Muscle of back (tissue), 11 donors: ENCODE results near the gene CDK8. TPM values are rescaled to one million over a fixed set of nuclear protein-coding genes. Genes with fewer than 3 reads are reported as not detected.
"Not testable (repeated sequence)": the region's sequence is repeated elsewhere in the genome, so short reads cannot be mapped to it uniquely, and the experiment has no call there.

Experiments used
- DNase-seq, 3 donors: peaks; one replicate each; pipeline versions ENCODE4 v3.0.0 to v3.0.0-alpha.2; 2013
- polyA plus RNA-seq, 10 donors: library from polyadenylated mRNA; unstranded; fragments of 120-200 nt; gene quantifications; one replicate each; pipeline ENCODE4 v1.2.1, GENCODE V29; 2013; ENCODE audit not compliant: insufficient read length in 10 of 10

Gene CDK8
- polyA plus RNA-seq, 10 donors = 22.2 to 44.0 (median 28.9) TPM

DNA sequence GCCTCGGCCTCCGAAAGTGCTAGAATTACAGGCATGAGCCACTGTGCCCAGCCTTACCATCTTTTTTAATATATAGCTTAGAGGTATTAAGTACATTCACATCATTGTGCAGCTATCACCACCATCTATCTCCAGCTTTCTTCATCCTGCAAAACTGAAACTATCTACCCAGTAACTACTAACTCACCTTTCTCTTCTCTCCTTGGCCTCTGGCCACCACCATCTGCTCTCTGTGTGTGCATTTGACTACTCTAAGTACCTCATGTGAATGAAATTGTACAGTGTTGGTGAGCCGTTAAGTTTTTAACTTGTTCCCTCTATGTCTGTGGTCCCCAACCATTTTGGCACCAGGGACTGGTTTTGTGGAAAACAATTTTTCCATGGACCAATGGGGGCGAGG, 56.1 kb downstream of the CDK8 start:
- no peak for DNase-seq

DNA sequence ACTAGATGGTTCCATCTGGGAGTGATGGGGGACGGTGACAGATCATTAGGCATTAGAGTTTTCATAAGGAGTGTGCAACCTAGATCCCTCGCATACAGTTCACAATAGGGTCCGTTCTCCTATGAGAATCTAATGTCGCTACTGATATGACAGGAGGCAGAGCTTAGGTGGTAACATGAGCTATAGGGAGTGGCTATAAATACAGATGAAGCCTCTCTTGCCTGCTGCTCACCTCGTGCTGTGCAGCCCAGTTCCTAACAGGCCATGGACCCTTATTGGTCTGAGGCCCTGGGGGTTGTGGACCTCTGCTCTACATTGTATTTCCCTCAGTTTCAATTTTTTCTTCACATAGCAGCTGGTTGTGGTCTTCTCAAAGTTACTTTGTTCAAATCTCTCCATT, 56.5 kb downstream of the CDK8 start:
- no peak for DNase-seq

DNA sequence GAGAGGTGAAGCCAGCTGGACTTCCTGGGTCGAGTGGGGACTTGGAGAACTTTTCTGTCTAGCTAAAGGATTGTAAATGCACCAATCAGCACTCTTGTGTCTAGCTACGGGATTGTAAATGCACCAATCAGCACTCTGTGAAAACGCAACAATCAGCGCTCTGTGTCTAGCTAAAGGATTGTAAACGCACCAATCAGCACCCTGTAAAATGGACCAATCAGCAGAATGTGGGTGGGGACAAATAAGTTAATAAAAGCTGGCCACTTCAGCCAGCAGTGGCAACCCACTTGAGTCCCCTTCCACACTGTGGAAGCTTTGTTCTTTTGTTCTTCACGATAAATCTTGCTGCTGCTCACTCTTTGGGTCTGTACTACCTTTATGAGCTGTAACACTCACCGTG, 58.1 kb downstream of the CDK8 start:
- not testable (repeated sequence) for DNase-seq

DNA sequence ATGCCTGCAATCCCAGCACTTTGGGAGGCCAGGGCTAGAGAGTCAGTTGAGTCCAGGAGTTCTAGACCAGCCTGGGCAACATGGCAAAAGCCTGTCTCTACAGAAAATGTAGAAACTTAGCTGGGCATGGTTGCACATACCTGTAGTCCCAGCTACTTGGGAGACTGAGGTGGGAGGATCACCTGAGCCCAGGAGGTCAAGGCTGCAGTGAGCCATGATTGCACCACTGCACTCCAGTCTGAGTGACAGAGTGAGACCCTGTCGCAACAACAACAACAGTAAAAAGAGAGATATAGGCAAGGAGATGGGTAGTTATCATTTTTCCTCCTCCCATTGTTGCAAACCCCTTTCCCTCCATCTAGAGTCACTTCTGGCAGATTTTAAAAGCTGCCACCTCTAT, 62.2 kb downstream of the CDK8 start:
- DNase-seq = not testable (repeated sequence)

DNA sequence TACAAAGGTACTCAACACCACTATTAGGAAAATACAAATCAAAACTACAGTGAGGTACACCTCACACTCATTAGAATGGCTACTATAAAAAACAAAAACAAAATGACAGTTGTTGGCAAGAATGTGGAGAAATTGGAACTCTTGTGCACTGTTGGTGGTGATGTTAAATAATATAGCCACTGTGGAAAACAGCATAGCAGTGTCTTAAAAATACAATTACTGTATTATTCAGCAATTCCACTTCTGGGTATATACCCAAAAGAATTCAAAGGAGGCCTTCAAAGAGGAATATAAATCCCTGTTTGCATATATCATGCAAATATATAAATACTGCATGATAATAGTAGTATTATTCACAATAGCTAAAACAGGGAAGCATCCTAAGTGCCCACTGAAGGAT, 66.8 kb downstream of the CDK8 start:
- no peak for DNase-seq

DNA sequence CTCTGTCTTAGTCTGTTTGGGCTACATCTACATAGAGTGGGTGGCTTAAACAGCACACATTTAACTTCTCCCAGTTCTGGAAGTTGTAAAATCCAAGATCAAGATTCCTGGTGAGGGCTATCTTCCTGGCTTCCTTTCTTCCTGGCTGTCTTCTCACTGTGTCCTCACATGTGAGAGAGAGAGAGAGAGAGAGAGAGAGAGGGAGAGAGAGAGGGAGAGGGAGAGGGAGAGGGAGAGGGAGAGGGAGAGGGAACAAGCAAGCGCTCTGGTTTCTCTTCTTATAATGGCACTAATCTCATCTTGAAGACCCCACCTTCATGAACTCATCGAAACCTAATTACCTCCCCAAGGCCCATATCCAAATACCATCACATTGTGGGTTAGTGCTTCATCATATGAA, 69.2 kb downstream of the CDK8 start:
- no peak for DNase-seq

DNA sequence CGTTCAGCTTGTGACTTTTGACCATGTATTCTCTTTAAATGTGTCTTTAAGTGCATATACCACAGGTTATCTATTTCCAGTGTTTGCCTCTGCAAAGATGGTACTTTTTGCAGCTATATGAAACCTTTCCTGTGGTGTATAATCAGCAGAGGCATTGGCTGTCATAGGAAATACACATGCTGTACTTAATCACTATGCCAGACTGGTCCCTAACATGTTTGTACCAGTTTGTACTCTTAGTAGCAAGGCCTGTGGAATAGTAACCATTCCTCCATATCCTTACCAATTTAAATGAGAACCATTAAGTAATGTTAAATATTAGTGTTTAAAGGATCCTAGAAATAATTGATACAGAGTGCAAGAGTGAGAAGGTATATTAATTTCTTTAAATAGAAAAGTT, 69.8 kb downstream of the CDK8 start:
- DNase-seq = no peak

DNA sequence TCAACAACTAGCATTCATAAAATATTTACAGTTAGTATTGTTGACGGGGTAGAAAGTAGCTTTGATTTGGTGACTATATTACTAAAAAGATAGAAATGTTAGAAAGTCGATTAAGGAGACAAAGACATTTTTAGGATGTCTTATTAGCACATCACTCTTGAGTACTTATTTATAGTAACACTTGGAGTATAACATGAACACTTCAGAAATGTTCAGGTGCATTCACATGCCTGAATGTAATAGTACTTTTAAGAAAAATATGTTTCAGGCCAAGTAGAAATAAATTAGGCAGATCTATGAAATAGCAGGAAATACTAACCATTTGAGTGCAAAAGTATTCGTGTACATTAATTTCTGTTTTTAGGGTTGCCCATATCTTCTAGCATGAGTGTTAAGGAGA, 70.4 kb downstream of the CDK8 start:
- no peak for DNase-seq

DNA sequence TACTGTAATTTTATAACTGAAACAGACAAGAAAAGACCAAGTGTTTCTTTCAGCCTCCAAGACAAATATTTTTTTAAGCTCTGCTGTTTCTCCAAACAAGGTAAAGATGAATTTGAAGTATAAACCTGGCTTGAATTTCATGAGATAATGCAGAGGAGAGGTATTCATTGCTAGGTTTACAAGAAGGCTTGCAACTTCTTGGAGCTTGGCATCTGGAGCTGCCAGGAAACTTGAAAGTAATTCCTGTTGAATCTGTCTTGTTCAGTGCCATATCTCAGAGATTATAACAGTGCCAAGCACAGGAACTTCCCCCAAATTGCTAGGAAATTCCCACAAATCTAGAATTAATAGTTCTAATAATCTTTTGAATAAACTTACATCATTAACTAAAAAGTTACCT, 70.9 kb downstream of the CDK8 start:
- no peak for DNase-seq

DNA sequence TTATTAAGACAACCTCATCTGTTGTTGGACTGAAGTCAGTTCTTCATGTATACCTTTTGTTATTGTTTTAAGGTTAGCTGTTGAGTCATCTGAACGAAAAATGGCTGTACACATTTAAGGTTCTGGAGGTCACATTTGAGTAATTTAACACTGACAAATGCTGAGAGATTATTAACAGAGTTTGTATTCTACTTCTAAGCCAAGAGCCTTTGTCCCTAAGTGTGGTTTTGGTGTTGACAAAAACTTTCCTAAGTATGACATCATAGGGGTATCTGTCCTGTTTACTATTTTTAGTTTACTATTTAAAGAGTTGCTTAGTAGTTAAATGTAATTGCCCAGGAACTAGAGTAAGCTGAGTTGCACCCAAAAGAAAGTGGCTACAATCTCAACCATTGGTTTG, 71.9 kb downstream of the CDK8 start:
- no peak for DNase-seq

DNA sequence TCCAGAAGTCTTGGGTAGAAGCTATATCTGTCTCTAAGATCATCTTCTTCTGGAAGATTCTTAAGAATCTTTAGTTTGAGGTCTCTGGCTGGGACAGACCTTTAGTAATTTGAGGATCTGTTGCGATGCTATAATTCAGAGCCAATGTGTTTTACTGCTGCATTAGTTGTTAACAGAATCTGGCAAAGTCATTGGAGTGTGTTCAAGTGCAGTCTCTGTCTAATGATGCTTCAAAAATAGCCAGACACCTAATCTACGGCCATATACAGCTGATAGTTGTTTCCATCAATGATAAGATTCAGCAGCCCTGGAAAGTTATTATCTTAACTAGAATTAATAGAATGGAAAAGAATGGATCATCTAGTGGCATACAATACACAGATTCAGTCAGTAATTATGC, 72.6 kb downstream of the CDK8 start:
- DNase-seq = no peak

DNA sequence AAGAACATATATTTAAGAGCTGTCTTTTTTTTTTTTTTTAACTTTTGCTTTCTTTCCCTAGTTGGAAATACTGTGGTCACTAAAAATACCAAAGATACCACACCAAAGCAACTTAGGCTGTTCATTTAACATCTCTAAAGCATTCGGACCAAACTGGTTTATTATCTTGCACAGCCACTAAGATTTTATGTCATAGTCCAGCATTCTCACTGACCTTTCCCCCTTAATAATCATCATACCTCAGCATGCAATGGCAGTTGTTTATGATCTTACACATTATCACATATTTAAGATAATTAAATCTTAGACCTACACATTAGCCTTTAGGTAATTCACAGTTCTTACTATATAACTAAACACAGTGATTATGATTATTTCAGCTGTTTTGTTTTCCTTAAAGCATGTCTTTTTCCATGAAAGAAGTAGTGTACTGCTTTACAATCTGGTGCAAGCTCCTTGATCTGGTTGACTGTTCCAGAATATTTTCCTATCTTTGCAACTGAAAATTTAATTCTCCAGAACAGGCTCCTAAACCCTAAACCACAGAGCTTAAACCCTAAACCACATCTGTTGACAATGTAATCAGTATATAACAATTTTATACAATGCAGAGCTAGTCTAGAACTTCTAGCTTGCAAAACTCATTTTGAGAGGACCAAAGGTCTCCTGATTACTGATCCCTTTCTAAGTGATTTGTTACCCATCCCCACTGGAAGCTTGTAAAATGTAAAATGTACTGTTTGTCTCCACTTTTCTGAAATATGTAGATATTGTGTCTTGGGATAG, 74.2 kb downstream of the CDK8 start:
- DNase-seq = no peak

DNA sequence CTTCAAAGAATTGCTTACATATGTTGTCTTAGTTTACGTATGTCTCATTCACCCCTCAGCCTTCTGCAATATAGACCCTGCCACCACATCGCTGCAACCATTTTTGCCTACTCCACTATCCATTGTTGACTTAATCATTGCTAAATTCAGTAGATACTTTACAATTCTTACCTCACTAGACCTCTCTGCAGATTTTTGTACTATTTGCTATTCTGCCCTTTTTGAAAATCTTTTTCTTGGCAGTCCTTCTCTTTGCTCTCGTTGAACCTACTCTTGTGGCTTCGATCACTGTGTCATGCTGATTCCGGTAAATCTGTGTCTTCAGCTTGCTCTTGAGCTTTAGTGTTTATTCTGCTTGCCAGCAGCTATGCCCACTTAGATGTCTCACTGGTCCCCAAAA, 81.2 kb downstream of the CDK8 start:
- DNase-seq = no peak

DNA sequence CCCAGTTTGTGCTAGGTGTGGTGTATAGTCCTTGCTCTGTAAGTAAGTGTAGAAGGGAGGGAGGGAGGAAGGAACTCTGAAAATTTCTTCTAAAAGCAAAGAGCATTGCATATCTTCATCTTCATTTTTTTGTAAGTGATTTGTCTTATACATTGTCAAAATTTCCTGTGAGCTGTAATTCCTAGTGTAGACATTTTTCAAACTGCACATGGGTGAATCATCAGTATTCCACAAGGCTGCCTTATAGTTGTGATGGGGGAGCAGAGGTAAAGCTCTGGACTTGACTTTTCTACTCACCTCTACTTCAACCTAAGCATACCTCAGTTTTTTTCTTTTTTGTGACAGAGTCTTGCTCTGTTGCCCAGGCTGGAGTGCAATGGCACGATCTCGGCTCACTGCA, 86.9 kb downstream of the CDK8 start:
- DNase-seq = no peak

DNA sequence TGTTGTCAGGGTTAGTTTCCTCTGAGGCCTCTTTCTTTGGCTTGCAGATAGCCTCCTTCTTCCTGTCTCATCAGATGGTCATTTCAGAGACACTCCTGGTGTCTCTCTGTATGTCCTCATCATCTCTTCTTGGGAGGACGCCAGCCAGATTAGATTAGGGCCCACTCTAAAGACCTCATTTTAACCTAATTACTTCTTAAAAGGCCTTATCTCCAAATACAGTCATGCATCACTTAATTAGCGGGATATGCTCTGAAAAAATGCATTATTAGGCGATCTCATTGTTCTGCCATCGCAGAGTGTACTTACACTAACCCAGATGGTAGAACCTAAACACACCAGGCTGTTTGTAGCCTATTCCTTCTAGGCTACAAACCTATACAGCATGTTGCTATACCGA, 89.0 kb downstream of the CDK8 start:
- DNase-seq = no peak

DNA sequence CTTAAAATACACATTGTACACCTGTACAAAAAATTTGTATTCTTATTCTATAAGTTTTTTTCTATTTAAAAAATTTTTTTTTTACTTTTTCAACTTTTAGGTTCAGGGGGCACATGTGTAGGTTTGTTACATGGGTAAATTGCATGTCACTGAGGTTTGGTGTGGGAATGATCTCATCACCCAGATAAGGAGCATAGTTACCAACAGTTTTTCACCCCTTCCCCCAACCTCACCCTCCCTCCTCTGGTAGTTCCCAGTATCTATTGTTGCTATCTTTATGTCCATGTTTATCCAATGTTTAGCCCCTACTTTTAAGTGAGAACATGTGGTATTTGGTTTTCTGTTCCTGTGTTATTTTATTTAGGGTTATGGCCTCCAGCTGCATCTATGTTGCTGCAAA, 89.9 kb downstream of the CDK8 start:
- DNase-seq = no peak

DNA sequence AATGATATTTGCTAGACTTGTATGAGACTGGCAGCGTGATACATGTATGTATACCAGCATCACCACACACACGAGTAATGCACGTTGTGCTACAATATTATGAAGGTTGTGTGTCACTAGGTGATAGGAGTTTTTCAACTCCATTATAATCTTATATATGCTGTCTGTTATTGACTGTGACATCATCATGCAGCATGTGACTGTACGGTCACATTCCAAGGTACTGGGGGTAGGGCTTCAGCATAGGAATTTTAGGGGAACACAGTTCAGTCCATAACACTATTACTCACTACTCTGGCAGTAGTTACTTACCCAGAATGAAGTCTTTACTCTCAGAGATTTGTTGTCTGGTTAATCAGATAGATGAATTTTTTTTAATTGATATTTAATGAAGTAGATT, 91.1 kb downstream of the CDK8 start:
- no peak for DNase-seq

DNA sequence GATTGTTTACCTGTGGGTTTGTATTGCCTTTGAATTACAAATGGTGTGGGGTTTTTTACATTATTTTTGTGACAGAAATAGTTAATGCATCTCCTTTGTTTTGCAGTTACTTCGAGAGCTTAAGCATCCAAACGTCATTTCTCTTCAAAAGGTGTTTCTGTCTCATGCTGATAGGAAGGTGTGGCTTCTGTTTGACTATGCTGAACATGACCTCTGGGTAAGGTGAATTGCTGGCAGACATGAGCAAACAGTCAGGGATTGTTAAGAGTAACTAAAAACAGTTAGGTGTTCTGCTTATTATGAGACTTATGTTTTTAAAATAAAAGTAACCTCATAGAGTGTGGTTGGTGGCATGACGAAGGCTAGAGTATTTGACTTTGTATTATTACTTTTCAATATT, 95.0 kb downstream of the CDK8 start:
- no peak for DNase-seq

DNA sequence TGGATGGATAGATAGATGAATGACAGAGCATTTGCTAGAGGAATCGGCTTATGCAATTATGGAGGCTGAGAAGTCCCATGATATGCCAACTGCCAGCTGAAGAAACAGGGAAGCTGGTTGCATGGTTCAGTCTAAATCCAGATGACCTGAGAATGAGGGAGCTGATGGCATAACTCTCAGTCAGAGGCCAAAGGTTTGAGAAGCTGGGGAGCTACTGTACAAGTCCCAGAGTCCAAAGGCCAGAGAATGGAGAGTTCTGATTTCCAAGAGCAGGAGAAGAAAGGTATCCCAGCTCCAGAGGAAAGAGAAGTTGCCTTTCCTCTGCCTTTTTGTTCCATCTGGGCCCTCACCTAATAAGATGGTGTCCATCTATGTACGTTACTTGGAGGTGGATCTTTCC, 108.3 kb downstream of the CDK8 start:
- DNase-seq = no peak

DNA sequence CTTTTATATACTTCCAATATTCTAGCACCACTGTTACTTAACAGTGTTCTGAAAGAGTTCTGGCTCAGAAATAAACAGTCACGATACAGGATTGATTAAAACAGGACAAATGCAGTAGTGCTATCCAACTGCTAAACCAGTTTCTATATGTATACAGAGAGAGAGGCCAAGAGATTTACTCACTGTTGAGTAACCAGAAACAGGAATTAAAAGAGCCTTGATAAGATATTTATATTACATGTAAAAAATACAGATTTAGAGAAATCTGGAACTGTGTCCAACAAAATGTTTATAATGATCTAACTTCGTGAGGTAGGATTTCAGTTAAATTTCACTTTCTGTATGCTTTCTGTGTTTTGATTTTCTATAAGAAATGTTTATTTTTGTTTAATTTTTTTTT, 116.6 kb downstream of the CDK8 start:
- DNase-seq = no peak

DNA sequence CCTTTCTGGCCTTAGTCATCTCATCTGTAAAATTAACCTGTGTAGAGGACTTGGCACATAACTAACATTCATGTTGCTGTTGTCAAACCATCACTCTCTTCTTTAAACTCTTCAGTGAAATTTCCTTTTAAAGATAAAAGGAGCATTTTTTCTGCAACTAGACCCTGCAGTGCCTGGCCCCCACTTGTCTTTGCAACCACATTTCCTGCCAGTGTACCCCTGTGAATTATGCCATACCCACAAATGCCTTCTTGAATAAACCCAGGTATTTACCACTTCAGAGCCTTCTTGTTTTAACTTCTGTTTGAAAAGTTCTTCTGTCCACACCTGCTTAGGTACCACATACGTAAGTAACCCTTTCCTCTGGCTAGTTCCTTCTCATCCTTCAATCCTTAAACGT, 118.8 kb downstream of the CDK8 start:
- no peak for DNase-seq

DNA sequence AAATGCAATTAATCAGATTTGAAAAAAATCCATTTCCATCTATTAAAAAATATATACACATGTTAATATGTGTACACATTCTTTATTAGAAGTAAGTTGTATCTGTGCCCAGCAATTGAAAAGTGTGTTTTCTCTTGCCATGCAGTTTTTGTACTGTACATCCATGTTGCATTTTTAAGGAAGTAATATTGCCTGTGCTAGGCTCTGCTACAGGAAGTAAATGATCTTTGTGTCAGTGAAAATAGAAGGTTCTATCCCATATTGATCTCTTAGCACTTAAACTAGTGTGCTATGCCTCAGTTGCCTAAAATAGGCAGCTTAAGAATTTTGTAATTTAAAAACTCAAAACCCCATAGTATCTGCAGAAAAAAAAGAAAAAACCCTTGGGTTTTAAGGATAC, 122.5 kb downstream of the CDK8 start:
- no peak for DNase-seq

DNA sequence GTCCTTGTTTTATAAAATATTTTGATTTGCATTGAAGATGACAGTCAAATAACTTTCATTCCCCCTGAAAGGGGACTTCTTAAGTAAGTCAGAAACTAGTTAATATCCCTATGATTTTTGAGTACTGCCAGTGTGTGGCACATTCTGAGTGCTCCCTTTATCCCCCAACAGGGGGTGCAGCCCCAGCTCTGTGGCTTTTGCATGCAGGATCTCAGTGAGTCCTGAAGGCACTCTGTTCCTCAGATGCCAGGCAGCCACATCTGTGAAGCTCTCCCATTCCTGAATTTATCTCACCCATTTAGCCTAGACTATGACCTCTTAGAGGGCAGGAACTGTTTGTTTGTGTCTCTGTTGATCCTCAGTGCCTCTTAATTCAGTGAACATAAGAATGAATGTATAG, 123.1 kb downstream of the CDK8 start:
- DNase-seq = peak in 2 of 3 donors; percentile 1 to 5

DNA sequence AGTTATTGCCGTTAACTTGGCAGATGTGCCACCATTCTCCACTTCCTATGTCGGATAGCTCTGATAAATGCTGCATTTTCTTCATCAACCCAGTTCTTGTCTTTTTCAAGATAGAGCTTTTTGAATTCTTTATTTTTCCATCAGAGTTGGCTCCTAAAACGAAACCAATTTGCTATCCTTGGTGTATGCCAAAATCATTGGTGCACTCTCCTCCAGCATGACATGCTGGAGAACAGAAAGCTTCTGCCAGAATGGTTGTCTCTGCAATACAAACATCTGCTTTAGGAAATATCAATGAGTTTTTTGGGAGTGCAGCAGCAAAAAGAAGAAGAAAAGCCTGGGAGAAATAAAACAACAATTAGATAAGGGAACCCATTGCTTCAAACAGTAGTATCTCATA, 124.2 kb downstream of the CDK8 start:
- DNase-seq = peak in 2 of 3 donors; percentile 2 to 15
